Heart right ventricle (tissue), 16 donors: ENCODE results near the gene GYPE. TPM values are rescaled to one million over a fixed set of nuclear protein-coding genes. Genes with fewer than 3 reads are reported as not detected.
"Not testable (repeated sequence)": the region's sequence is repeated elsewhere in the genome, so short reads cannot be mapped to it uniquely, and the experiment has no call there.

ENCODE experiments used
- ATAC-seq, 8 donors: fragments of 200-7000 bp; cut with Tn5 transposase; one replicate each; pipeline ENCODE4 v1.9.1; 2020; ENCODE audit warnings: mild to moderate bottlenecking in 8 of 8, moderate library complexity in 8 of 8, moderate number of reproducible peaks in 1 of 8
- DNase-seq, 2 donors: peaks; one replicate each; pipeline ENCODE4 v3.0.0-alpha.2; 2020
- H3K27ac ChIP-seq, 10 donors: fragments of 200-600 bp; sonication (generic) in 2 of 10; one replicate each; pipeline versions ENCODE4 v1.5.0 to v1.8.0; 2020 to 2022; ENCODE audit warnings: mild to moderate bottlenecking in 3 of 10
- H3K27me3 ChIP-seq, 7 donors: fragments of 200-600 bp; one replicate each; pipeline ENCODE4 v1.8.0; 2021 to 2022; ENCODE audit warnings: mild to moderate bottlenecking in 2 of 7
- H3K36me3 ChIP-seq, 9 donors: fragments of 200-600 bp; sonication (generic) in 1 of 9; one replicate each; pipeline versions ENCODE4 v1.5.0 to v1.8.0; 2020 to 2022; ENCODE audit warnings: mild to moderate bottlenecking in 2 of 9
- H3K4me1 ChIP-seq, 9 donors: fragments of 200-600 bp; sonication (generic) in 1 of 9; one replicate each; pipeline versions ENCODE4 v1.5.0 to v1.8.0; 2020 to 2022; ENCODE audit warnings: mild to moderate bottlenecking in 4 of 9
- H3K4me3 ChIP-seq, 10 donors: fragments of 200-600 bp; sonication (generic) in 2 of 10; one replicate each; pipeline versions ENCODE4 v1.5.0 to v1.8.0; 2020 to 2022; ENCODE audit warnings: mild to moderate bottlenecking in 7 of 10, moderate library complexity in 2 of 10
- H3K9me3 ChIP-seq, 11 donors: fragments of 200-600 bp in 10 of 11; sonication (generic) in 2 of 11; one replicate each; pipeline versions ENCODE4 v1.5.0 to v1.8.0; 2013 to 2022; ENCODE audit warnings: mild to moderate bottlenecking in 2 of 11, control low read depth in 1 of 11, moderate library complexity in 1 of 11
- WGBS, 2 donors: extraction: QIAGEN DNeasy Blood & Tissue Kit; methylation state at CpG; one replicate each; pipeline ENCODE4 v1.1.7; 2013; ENCODE audit warnings: inconsistent platforms in 1 of 2; 5-methylcytosine and 5-hydroxymethylcytosine counted together
- intact Hi-C, 10 donors: fragments of 100-400 bp; cut with DNase I; formaldehyde crosslinking; loops; one replicate each; pipeline versions ENCODE4 v1.11.1 to v1.14.2; 2022
- polyA plus RNA-seq, 2 donors: library from polyadenylated mRNA; stranded (reverse); fragments of 200-250 nt; gene quantifications; one replicate each; pipeline ENCODE4 v1.2.3, GENCODE V29; 2013
- total RNA-seq, 10 donors: library from RNA; stranded (reverse); fragmentation: NEBNext Ultra II Directional in 3 of 10; extraction: Animal tissue kit (Norgen Biotek cat#: 25700) in 3 of 10; gene quantifications; one replicate each; pipeline versions ENCODE4 v1.2.1 to v1.2.4, GENCODE V29; 2021 to 2023
- TF ChIP-seq, protein P1 (sequence below), 9 donors: fragments of 200-600 bp; sonication (generic) in 2 of 9; IDR thresholded peaks; one replicate each; pipeline versions ENCODE4 v1.5.0 to v1.8.0; 2021 to 2022; ENCODE audit warnings: antibody characterized with exemption in 9 of 9, mild to moderate bottlenecking in 5 of 9, moderate library complexity in 1 of 9
- donor health status: Arrhythmogenic right ventricular cardiomyopathy.
- donor health status: ischemic (EF 13 %, LVEDD 7.1; RV severe dilation, severe dysfunction).
- donor health status: healthy with polysubstance abuse.
- donor health status: DM: no; HTN: yes; CAD: no.
- donor health status: DM: no; HTN: no; CAD: no.
- donor health status: ischemic (EF 25% LVEDD 6.9; RV normal size, moderate dysfunction).
- donor health status: ischemic (EF 25% LVEDD 5.7; RV mildly dilated, moderate dysfunction).
- donor health status: healthy.
- donor health status: DM: yes; HTN: yes; CAD: no.
- donor health status: Ischemic cardiomyopathy.
- donor health status: ischemic (EF 35%, LVEDD 5.7; RV mildly dilated, moderate dysfunction).
- donor health status: nonischemic (EF 11% LVEDD 7.7; RV severe dilation, severe dysfunction).
- donor health status: DM: yes; HTN: yes; CAD: no.
- donor health status: PGD.
- donor health status: ischemic (EF 29% LVEDD 5.4; RV normal size, mild dysfunction).
- donor health status: nonischemic (EF 23%, LVEDD 6.1; RV moderate dilation, normal function).

Gene GYPE
- total and polyA plus RNA-seq, 12 donors = 0.21 to 0.80 (median 0.29) TPM; not detected in 2

DNA sequence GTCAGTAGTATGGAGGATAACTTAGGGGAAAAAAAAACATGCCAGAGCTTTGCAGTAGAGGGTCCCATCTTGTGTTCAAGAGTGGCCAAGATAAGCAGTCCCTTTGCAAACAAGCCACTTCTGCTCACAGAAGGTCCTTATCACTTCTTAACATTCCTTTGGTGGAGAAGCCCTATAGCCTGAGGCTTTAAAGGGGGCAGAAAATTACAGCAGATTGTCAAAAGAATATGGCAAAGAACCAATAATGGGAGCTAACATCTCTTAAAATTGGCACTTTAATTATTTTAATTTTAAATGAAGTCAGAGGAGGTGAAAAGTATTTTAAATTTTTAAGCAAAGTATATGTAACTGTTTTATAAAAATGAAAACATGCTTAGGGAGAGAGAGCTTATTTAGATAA is 20.4 kb downstream of the GYPE start:
- H3K9me3 ChIP-seq, H3K27ac ChIP-seq, DNase-seq, intact Hi-C loops, H3K36me3 ChIP-seq, H3K4me3 ChIP-seq, ATAC-seq, H3K27me3 ChIP-seq, H3K4me1 ChIP-seq: not testable (repeated sequence)

GRCh38 chr4:143883529-143883928 is 21.8 kb downstream of the GYPE start:
- H3K9me3 ChIP-seq = no peaks in the 10 kb centered on the region
- no peaks in the 10 kb centered on the region for H3K36me3 ChIP-seq
- no peaks in the 10 kb centered on the region for H3K27me3 ChIP-seq
- no peaks in the 10 kb centered on the region for H3K4me1 ChIP-seq
- intact Hi-C loops = no loop called here
- H3K27ac ChIP-seq = no peak overlapping the region
- no peak overlapping the region for H3K4me3 ChIP-seq
- TF ChIP-seq, protein P1, sequence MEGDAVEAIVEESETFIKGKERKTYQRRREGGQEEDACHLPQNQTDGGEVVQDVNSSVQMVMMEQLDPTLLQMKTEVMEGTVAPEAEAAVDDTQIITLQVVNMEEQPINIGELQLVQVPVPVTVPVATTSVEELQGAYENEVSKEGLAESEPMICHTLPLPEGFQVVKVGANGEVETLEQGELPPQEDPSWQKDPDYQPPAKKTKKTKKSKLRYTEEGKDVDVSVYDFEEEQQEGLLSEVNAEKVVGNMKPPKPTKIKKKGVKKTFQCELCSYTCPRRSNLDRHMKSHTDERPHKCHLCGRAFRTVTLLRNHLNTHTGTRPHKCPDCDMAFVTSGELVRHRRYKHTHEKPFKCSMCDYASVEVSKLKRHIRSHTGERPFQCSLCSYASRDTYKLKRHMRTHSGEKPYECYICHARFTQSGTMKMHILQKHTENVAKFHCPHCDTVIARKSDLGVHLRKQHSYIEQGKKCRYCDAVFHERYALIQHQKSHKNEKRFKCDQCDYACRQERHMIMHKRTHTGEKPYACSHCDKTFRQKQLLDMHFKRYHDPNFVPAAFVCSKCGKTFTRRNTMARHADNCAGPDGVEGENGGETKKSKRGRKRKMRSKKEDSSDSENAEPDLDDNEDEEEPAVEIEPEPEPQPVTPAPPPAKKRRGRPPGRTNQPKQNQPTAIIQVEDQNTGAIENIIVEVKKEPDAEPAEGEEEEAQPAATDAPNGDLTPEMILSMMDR (IDR thresholded peaks at IDR 0.05) = no peak
- ATAC-seq (no peak), DNase-seq (no peak)

DNA sequence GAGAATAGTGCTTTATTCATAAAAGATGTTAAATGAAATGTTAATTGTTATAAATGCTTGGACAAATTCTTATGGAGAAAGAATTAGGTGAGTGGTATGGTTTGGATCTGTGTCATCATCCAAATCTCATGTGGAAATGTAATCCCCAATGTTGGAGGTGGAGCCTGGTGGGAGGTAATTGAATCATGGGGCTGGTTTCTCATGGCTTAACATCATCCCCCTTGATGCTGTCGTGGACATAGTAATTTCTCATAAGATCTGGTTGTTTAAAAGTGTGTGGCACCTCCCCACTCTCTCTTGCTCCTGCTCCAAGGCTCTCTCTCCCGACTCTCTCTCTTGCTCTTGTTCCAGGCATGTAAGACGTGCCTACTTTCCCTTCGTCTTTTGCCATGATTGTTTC is 22.5 kb downstream of the GYPE start:
- ATAC-seq (no peak), DNase-seq (no peak)
- Histone ChIP-seq H3K4me1 (no peaks in the 10 kb centered on the region), H3K27ac (no peak overlapping the region), H3K4me3 (no peak overlapping the region), H3K9me3 (no peaks in the 10 kb centered on the region), H3K27me3 (no peaks in the 10 kb centered on the region), H3K36me3 (no peaks in the 10 kb centered on the region)
- intact Hi-C loops = no loop called here
- TF ChIP-seq, protein P1 (IDR thresholded peaks at IDR 0.05) = no peak
- WGBS, 2 donors = 84 to 87% methylated on average over 4 of the region's 4 CpGs

DNA sequence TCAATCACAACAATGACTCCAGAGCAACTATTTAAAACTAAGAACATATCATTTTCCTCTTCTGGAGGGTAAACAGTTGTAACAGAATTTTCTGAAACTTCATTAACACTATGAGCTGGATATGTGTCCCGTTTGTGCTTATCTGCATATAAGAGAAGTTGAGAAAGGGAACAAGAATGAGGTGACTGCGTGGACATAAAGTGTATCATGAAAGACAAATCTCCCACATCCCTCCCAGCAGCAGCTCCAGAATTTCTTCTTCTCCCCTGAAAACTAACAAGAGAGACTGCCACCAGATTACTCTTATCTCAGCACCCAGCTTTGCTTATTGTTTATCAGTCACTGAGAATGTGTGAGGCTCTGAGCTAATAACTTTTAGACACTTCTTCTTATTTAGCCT is 25.8 kb downstream of the GYPE start:
- H3K27me3 ChIP-seq, H3K27ac ChIP-seq, H3K36me3 ChIP-seq, H3K9me3 ChIP-seq, DNase-seq, H3K4me3 ChIP-seq, H3K4me1 ChIP-seq, ATAC-seq: not testable (repeated sequence)
- intact Hi-C loops = loop anchor here in 1 of 10 donors (5.0 kb wide), 1 partner anchor 128 kb away; no protein-coding TSS in a partner anchor
- WGBS, 2 donors = 52 to 54% methylated on average over 2 of the region's 2 CpGs

DNA sequence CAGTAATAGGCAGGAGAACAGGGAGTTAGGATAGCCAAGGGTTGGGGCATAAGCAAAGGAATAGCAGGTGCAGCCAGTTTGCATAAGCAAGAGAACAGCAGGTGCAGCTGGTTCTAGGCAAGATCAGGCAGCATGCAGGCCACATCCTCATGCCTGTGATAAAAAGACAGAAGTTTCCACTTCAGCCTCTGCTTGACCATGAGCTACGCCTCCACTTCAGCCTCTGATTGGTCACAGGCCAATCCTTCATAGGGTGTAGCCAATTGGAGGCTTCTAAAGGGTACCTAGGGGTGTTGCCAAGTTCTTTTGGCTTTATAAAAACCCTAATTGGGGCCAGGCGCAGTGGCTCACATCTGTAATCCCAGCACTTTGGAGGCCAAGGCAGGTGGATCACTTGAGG is 30.0 kb downstream of the GYPE start:
- 94 to 98% methylated on average over 2 of the region's 2 CpGs for WGBS, 2 donors
- not testable (repeated sequence) for ATAC-seq
- intact Hi-C loops = loop anchor here in 1 of 10 donors (5.0 kb wide), 1 partner anchor 132 kb away; no protein-coding TSS in a partner anchor

DNA sequence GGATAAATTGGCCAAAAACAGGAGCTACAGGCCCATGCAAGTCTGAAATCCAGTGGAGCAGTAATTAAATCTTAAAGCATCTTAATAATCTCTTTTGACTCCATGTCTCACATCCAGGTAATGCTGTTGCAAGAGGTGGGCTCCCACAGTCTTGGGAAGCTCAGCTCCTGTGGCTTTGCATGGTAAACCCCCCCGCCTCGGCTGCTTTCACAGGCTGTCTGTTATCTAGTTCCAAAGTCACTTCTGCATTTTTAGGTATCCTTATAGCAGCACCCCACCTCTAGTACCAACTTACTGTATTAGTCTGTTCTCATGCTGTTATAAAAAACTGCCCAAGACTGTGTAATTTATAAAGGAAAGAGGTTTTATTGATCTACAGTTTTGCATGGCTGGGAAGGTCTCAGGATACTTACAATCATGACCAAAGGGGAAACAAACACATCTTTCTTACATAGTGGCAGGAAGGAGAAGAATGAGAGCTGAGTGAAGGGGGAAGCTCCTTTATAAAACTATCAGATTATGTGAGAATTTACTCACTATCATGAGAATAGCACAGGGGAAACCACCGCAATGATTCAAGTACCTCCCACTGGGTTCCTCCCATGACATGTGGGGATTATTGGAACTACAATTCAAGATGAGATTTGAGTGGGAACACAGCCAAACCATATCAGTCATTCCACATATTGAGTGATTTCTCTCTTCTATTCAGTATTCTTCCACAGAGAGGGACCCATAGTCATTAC is 34.7 kb downstream of the GYPE start:
- H3K27ac ChIP-seq, DNase-seq, H3K4me3 ChIP-seq, intact Hi-C loops, ATAC-seq, H3K4me1 ChIP-seq, H3K27me3 ChIP-seq, H3K9me3 ChIP-seq, H3K36me3 ChIP-seq: not testable (repeated sequence)
- WGBS, 2 donors = 64 to 88% methylated on average over 2 of the region's 3 CpGs

More for the DNA sequence above, 30.0 kb downstream of the GYPE start:
- not testable (repeated sequence) for DNase-seq, H3K27ac ChIP-seq, H3K4me1 ChIP-seq, H3K9me3 ChIP-seq, H3K27me3 ChIP-seq, H3K36me3 ChIP-seq, H3K4me3 ChIP-seq

DNA sequence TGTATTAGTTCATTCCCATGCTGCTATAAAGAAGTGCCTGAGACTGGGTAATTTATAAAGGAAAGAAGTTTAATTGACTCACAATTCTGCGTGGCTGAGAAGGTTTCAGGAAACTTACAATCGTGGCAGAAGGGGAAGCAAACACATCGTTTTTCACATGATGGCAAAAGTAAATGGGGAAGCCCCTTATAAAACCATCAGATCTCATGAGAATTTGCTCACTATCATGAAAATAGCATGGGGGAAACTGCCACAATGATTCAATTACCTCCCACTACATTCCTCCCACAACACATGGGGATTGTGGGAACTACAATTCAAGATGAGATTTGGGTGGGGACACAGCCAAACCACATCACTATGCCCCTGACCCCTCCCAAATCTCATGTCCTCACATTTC is 35.4 kb downstream of the GYPE start:
- DNase-seq, H3K4me1 ChIP-seq, H3K36me3 ChIP-seq, intact Hi-C loops, H3K27me3 ChIP-seq, H3K4me3 ChIP-seq, ATAC-seq, H3K27ac ChIP-seq, H3K9me3 ChIP-seq: not testable (repeated sequence)
- WGBS, 2 donors = 67 to 85% methylated on average over 3 of the region's 3 CpGs

DNA sequence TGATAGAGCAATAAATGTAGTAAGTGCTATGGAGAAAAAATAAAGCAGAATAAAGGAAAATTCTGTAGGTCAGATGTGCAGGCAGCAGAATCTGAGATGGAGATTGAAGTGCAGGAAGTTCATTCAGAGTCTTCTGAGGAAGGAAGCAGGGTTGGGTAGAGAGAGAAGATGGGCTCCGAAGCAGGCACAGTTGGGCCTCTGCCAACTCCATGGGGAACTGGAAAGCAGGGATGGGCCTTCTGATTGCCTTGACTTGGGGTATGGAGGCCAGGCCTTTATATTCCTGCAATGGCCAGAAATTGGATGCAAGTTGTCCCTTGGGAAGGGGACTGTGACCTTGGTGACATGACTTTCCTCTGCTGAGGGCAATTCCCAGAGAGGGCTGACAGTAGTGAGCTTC is 42.6 kb downstream of the GYPE start:
- DNase-seq, H3K4me1 ChIP-seq, H3K27me3 ChIP-seq, intact Hi-C loops, H3K36me3 ChIP-seq, H3K4me3 ChIP-seq, H3K9me3 ChIP-seq, ATAC-seq, H3K27ac ChIP-seq: not testable (repeated sequence)
- WGBS, 2 donors = 55 to 63% methylated on average over 1 of the region's 1 CpG
